ENCODE results near the gene CD9. TPM values are rescaled to one million over a fixed set of nuclear protein-coding genes. Genes with fewer than 3 reads are reported as not detected.

CD9 gene
- total RNA-seq, 2 experiments from 2014 or later = 11.3 to 11.9 TPM

GRCh38 chr12:6193853-6194815 lies 6.1 kb upstream of the CD9 start:
- CTCF ChIA-PET = interaction anchor here (1.3 to 5.7 kb wide), 4 partner anchors 84 to 130 kb away, joined by 3 to 70 read pairs (median 10); no protein-coding TSS in a partner anchor
- POLR2A ChIA-PET = no interaction called here

DNA sequence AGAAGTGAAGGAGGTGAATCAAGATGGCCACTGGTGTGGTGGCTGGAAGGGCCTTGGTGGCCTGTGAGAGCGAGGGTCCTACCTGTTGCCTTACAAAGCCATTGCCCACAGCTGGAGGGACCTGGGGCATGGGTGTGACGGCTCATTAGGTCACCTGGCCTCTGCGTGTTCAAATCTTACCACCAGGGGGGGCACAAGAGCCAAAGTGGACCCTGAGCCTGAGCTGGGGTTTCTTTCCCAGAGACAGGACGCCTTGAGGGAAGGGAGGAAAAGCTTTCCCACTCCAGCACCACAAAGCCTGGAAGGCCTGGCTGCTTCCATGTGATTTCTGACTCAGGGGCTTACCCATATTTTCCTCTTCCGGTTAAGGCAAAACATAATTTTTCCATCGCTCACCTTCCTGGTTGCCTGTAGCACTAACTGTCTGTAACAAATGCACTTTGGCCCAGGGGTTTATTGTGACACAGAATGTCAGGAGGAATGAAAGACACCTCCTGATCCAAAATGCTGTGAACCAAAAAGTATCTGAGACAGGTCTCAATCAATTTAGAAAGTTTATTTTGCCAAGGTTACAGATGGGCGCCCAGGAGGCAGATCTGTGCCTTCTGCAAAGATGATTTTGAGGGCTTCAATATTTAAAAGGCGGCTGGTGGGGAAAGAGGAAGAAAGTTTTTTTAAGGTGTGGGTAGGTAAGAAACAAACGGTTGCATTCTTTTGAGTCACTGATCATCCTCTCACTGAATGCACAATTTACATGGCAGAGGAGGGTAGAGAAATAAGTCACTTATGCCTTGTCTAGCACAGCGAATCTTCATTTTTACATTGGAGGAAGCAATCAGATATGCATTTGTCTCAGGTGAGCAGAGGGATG lies 4.3 kb upstream of the CD9 start:
- POLR2A ChIA-PET = interaction anchor here (0.6 to 1.0 kb wide), 2 partner anchors 28 to 33 kb away, joined by 3 read pairs; no protein-coding TSS in a partner anchor
- CTCF ChIA-PET = interaction anchor here (0.6 to 5.7 kb wide), 19 partner anchors 9 to 190 kb away, joined by 3 to 70 read pairs (median 4); no protein-coding TSS in a partner anchor

DNA sequence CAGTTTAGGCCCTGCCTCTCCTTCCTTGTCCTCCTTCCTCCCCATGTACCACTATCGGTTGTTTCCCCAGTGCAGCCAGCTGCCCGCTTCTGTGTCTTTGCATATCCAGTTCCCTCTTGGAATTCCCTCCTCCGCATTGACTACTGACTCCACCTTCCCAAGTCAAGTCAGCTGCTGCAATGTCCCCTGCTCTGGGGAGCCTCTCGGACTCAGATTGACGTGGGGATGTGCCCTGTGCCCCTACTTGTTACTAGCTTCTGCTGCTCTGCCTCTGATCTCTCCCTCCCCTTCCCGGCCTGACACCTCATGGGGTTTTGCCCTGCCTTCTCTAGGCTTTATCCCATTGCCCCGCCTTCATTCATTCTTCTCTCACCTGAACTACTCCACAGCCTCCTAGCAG lies 2.1 kb upstream of the CD9 start:
- POLR2A ChIA-PET = no interaction called here
- CTCF ChIA-PET = interaction anchor here (1.6 to 5.7 kb wide), 3 partner anchors 16 to 86 kb away, joined by 3 to 70 read pairs (median 31); no protein-coding TSS in a partner anchor

DNA sequence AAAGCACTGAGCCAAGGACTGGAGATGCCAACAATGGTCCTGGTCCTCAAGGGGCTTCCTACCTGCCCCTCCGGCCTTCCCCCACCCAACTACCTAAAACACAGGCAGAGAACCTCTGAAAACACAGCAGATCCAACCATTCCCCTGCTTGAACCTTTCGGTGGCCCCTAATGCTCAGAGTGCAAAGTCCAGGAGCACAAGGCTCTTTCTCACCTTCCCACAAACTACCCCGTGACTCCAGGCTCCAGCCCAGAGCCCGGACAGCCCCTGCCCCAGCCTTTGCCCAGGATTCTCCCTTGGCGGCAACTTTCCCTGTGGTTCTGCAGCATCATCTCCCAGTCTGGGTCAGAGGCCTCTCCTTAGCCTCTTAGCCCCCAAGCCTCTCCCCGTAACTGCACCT lies 1.6 kb upstream of the CD9 start:
- CTCF ChIA-PET = interaction anchor here (1.6 to 5.7 kb wide), 3 partner anchors 16 to 85 kb away, joined by 3 to 70 read pairs (median 31); no protein-coding TSS in a partner anchor
- POLR2A ChIA-PET = no interaction called here

- CTCF ChIA-PET = interaction anchor here (1.0 to 2.8 kb wide), 3 partner anchors 15 to 85 kb away, joined by 3 to 10 read pairs (median 4); no protein-coding TSS in a partner anchor
- POLR2A ChIA-PET = no interaction called here
Measured at GRCh38 chr12:6198985-6199530, 1.1 kb upstream of the CD9 start.

GRCh38 chr12:6199531-6200255 lies 507 bp upstream of the CD9 start:
- ChIA-PET POLR2A (no interaction called here), CTCF (interaction anchor here (1.0 to 2.8 kb wide), 5 partner anchors 14 to 136 kb away, joined by 3 to 10 read pairs (median 3); no protein-coding TSS in a partner anchor)

- ChIA-PET CTCF (interaction anchor here (0.6 to 2.8 kb wide), 7 partner anchors 8 to 213 kb away, joined by 3 to 11 read pairs (median 3); no protein-coding TSS in a partner anchor), POLR2A (interaction anchor here (0.8 kb wide), 1 partner anchor 29 kb away, joined by 3 read pairs; no protein-coding TSS in a partner anchor)
Measured at GRCh38 chr12:6201213-6201608, 1.0 kb downstream of the CD9 start.

DNA sequence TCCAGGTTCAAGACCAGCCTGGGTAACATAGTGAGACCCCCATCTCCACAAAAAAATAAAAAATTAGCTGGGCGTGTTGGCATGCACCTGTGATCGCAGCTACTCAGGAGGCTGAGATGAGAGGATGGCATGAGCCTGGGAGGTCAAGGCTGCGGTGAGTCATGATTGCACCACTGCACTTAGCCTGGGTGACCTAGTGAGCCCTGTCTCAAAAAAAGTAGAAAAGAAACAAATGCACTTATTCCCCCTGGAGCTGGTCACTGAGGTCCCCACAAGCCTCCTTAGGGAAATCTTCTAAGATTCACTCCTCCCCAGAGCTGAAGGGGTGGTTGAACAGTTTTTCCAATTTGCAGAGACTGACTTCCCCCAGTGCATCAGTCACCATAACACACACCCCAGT lies 1.6 kb downstream of the CD9 start:
- ChIA-PET POLR2A (no interaction called here), CTCF (interaction anchor here (0.6 to 2.7 kb wide), 5 partner anchors 9 to 213 kb away, joined by 3 to 11 read pairs (median 3); no protein-coding TSS in a partner anchor)

DNA sequence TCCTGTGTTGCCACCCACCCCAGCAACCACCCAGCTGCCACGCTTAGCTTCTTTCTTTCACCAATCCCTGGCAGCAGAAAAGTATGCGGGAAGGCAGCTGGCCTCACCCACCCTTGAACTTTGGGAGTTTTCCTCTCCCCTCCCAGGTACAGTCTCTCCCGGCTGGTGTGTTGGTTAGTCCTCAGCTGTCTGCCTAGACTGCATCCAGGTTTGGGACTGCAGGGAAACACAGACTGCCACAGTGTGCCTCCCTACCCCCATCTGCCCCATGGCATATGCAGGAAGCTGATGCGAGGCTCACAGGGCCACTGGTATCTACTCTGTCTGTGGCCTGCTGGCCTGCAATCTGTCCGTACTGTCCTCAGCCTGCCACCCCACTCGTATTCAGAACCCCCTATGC lies 2.1 kb downstream of the CD9 start:
- ChIA-PET POLR2A (no interaction called here), CTCF (interaction anchor here (0.6 to 2.7 kb wide), 5 partner anchors 9 to 145 kb away, joined by 3 to 11 read pairs (median 3); no protein-coding TSS in a partner anchor)

DNA sequence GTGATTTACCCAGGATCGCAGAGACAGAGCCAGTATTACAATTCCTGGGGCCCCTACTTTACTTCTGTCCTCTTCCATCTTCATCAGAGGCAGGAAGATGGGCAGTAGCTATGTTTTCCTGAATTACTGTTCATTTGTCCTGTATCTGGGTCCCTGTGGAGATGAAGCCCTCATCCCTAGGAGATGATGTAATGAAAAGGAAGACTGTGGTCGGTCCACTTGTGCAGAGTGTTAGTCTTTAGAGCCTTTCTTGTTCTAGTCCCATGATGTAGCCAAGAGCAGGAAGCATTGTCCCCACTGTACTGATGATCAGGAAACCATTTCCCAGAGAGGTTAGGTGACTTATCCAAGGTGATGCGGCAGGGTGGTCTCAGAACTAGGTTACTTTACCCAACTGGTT lies 2.6 kb downstream of the CD9 start:
- ChIA-PET POLR2A (no interaction called here), CTCF (interaction anchor here (1.1 to 2.7 kb wide), 2 partner anchors 76 to 84 kb away, joined by 3 to 11 read pairs; no protein-coding TSS in a partner anchor)

GRCh38 chr12:6203601-6204000 lies 3.4 kb downstream of the CD9 start:
- ChIA-PET POLR2A (no interaction called here), CTCF (interaction anchor here (0.5 kb wide), 1 partner anchor 66 kb away, joined by 6 read pairs; no protein-coding TSS in a partner anchor)

DNA sequence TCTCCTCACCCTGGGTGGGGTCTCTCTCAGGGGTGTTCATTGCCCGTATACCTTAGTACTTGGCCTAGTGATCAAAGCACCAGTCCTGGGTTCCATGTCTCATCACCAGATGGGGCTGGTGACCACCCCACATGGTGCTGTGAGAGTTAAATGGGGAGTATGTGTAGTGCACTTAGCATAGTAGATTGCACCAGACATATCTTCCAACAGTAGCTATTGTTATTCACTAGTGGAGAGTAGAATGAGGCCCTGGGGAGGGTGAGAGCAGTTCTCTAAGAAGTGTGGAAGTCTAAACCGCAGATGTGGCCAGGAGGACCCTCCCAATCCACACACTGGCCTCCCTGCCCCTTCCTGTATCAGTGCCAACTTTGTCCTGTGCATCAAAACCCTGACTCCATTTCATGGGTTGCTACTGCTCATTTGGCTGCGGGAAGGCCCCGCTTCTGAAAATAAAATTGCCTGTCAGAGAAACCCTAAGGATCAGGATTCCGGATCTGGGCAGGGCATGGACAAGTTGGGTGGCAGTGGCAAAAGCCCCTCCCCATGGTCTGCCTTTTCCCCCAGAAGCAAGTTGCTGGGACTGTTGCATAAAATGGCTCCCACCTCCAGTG lies 4.4 kb downstream of the CD9 start:
- POLR2A ChIA-PET = no interaction called here
- CTCF ChIA-PET = interaction anchor here (0.8 kb wide), 1 partner anchor 9 kb away, joined by 3 read pairs; no protein-coding TSS in a partner anchor

DNA sequence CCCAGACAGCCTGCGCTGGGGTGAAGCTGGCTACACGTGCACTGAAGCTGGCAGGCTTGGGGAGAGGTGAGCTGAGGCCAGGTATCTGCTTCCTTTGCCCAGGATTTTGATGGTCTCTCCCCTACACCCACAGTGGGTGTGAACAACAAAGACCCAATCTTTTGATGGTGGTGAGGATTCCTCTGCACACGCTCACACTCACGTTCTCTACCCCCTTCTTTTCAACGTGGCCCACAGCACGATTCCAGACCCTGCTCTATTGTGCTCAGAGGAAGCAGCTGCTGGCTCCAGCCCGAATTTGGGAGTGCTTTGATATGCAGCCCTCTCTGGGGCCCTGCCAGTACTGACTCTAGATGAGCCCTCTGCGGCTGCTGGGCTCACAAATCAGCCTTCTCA lies 4.9 kb downstream of the CD9 start:
- POLR2A ChIA-PET = no interaction called here

DNA sequence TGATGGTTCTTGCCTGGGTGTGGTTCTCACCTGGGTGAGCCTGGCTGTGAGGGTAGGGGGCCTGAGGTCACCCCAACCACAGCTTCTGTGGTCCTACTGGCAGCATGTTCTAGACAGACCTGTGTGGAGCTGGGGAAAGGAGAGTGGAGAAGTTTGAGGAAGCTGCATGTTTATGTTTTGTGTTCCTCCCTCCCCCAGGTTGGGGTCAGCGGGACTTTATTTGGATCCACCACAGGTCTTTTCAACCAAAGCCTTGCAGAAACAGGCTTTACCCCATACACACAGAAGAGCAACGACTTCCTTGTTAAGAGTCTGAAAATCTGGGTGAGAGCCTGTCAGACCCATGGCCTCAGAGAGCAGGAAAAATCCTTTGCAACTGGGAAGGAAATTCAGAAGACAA lies 5.6 kb downstream of the CD9 start:
- POLR2A ChIA-PET = no interaction called here
- CTCF ChIA-PET = interaction anchor here (1.6 kb wide), 1 partner anchor 72 kb away, joined by 3 read pairs; no protein-coding TSS in a partner anchor

More for the DNA sequence above, 4.9 kb downstream of the CD9 start:
- CTCF ChIA-PET = interaction anchor here (0.8 kb wide), 1 partner anchor 10 kb away, joined by 3 read pairs; no protein-coding TSS in a partner anchor

GRCh38 chr12:6206327-6206726 lies 6.1 kb downstream of the CD9 start:
- CTCF ChIA-PET = interaction anchor here (0.9 to 1.6 kb wide), 2 partner anchors 11 to 72 kb away, joined by 3 to 5 read pairs; no protein-coding TSS in a partner anchor
- POLR2A ChIA-PET = no interaction called here

DNA sequence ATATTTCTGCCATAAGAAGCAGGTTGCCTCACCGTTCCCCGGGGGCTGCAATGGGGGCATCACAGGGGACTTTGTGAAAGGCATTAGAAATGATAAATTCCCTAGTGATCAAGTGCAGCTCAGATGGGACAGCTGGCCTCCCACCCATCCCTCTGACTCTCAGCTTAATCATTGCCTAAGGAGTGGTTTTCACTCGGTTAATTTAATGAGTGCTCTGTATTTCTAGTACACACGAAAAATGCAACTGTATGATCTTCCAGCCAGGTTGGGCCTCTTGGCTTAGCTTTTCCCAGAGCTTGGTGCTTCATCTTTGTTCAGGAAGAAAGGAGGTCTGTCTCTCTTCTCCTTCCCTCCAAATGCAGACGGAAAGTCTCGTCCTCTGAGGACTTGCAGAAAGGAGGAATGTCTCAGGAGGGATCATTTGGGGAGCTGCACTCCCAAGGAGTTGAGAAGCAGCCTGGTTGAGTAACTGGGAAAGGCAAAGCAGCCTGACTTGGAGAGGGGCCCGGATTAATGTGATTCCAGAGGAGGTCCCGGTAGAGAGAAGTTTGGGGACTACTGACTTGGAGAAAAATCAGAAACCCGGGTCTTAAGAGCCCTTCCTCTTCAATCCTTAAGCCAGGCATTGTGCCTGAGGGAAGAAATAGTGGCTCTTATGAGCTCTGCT lies 7.2 kb downstream of the CD9 start:
- ChIA-PET CTCF (interaction anchor here (0.9 to 1.6 kb wide), 3 partner anchors 12 to 77 kb away, joined by 3 to 5 read pairs (median 3); no protein-coding TSS in a partner anchor), POLR2A (no interaction called here)

- POLR2A ChIA-PET = no interaction called here
- CTCF ChIA-PET = interaction anchor here (1.4 kb wide), 1 partner anchor 77 kb away, joined by 3 read pairs; no protein-coding TSS in a partner anchor
Measured at GRCh38 chr12:6208130-6208529, 7.9 kb downstream of the CD9 start.

All from activated CD8-positive, alpha-beta memory T cell treated with anti-CD3 and anti-CD28 coated beads for 36 hours (primary cell).